Activated CD4-positive, CD25-positive, alpha-beta regulatory T cell treated with anti-CD3 and anti-CD28 coated beads, Interleukin-2, amount 50 U/mL, for 24 hours (primary cell): ENCODE results near the gene PMEPA1.
A peak's percentile ranks its signal among the peaks of the same experiment; 100 is the strongest.

Experiments used
- ATAC-seq, 2 donors: fragments of 150-1000 bp; cut with Tn5 transposase; one replicate each; pipeline ENCODE4 v1.10.0; 2021; ENCODE audit warnings: mild to moderate bottlenecking in 1 of 2, moderate library complexity in 1 of 2

Gene PMEPA1, protein sequence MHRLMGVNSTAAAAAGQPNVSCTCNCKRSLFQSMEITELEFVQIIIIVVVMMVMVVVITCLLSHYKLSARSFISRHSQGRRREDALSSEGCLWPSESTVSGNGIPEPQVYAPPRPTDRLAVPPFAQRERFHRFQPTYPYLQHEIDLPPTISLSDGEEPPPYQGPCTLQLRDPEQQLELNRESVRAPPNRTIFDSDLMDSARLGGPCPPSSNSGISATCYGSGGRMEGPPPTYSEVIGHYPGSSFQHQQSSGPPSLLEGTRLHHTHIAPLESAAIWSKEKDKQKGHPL

DNA sequence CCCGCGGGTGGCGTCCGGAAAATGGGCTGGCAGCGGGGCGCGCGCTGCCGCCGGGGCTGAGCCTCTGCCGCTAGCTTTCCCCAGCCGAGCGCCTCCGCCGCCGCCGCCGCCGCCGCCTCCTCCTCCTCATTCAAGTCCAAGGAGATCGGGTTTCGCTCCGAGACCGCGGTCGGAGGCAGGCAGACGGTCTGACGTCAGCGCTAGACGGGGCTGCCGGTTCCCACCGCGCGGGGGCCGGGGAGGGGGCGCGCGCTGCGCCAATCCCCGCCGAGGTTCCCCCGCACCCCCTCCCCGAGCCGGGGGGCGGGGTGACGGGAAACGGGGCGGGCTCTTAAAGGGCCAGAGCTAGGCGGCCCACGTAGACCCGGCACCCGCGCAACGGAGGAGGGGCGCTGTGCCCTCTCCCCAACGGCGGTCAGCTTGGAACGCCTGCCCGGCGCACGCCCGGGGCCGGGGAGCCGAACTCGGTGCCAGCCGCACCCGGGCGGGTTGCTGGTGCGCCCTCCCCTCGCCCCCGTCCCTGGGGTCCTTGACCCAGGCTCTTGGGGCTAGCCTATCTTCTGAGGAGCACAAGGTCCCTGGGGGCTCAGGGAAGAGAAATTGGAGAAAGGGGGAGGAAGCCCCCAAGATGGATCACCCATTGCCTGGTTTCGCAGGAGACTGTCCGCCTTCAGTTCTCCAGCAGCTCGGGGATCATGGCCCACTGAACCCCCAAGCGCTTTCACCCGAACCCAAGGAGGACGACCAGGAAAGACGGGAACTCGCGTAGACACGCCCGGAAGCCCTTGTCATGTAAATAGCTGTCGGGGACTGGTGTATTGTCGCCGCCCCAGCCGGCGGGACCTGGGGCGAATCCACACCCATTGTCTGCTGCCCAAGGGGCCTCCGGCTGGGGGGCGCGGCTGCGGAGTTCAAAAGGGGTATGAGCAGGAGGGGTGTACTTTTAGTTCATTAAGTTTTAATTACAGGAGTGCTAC, at the start of gene PMEPA1:
PMEPA1 (minus strand) TSS at position 193 of the 977 bp plus-strand sequence. CDS start 433 bp downstream, outside the sequence.
- ATAC-seq: peak; percentile 84 to 87

DNA sequence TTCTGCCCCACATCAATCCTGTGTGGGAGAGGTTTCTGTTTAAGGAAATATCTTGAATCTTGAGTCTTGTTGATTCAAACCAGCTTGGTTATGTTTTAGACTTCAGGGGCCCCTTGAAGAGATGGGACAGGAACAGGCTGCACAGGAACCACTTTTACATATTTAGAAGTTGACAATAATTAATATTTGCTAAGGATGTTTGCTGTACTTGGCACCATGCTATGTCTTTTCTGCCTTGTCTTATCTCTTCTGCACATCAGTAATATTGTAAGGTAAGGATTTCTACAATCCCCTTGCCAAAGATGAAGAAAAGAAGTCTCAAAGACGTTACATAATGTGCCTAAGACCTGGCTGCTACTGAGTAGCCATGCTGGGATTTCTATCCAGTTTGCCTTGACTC, 48.0 kb upstream of the PMEPA1 start:
- no peak for ATAC-seq

DNA sequence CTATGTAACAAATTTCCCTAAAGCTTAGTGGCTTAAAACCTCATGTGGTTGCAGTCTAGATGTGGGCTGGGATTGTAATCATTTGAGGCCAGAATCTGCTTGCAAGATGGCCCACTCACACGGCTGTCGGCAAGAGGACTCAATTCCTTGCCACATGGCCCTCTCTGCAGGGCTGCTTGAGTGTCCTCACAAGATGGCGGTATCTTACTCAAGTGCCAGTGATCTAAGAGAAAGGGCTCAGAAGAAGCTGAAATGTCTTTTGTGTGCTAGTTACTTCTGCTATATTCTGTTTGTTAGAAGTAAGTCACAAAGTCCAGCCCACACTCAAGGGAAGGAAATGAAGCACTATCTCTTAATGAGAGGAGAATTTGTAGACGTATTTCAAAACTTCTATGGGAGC, 47.1 kb upstream of the PMEPA1 start:
- ATAC-seq: no peak

DNA sequence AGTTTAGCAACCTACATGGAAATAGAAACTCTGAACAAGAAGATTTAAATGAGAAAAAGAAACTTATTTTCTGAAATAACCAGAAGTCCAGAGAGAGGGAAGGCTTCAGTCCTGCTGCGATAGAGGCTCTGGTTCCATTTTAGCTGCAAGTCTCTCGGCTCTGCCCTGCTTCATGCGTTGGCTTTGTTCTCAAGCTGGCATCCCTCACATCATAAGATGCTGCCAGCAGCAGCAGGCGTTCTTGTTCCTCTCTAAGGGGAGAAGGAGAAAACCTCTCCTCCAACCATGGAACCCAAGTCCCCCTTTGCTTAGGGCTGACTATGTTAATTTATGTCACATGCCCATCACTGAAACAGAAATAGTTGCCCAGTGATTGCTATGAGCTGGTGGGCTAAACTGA, 46.4 kb upstream of the PMEPA1 start:
- no peak for ATAC-seq

DNA sequence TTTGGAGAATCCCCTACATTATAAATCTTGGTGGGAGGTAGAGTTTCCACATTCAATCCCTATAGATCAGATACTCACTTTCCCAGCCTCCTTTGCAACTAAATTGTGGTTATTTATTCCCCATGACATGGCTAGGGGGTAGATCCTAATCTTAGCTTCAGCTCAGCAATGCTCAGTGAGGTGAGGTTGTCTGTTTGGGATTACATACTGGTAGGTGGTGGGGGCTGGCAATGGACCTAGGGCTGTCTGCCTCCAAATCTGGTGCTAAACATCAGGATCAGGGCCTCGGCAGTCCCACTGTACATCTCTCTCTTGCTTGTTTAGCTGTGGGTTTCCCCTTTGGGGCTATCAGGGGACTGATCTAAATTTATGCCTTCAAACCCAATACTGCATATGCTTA, 45.8 kb upstream of the PMEPA1 start:
- ATAC-seq: no peak

DNA sequence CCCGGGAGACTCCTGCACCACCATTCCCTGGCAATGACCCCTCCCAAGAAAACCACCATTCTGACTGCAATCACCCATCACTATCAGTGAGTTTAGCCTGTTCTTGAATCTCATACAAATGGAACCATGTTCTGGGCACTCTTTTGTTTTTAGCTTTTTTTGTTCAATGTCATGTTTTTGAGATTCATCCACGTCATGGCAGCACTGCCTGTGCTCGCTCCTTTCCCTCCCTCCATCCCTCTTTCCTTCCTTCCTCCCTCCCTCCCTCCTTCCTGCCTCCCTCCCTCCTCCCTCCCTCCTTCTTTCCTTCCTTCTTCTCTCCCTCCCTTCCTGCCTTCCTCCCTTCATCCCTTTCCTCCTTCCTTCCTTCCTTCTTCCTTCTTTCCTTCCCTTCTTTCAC, 44.4 kb upstream of the PMEPA1 start:
- no peak for ATAC-seq

DNA sequence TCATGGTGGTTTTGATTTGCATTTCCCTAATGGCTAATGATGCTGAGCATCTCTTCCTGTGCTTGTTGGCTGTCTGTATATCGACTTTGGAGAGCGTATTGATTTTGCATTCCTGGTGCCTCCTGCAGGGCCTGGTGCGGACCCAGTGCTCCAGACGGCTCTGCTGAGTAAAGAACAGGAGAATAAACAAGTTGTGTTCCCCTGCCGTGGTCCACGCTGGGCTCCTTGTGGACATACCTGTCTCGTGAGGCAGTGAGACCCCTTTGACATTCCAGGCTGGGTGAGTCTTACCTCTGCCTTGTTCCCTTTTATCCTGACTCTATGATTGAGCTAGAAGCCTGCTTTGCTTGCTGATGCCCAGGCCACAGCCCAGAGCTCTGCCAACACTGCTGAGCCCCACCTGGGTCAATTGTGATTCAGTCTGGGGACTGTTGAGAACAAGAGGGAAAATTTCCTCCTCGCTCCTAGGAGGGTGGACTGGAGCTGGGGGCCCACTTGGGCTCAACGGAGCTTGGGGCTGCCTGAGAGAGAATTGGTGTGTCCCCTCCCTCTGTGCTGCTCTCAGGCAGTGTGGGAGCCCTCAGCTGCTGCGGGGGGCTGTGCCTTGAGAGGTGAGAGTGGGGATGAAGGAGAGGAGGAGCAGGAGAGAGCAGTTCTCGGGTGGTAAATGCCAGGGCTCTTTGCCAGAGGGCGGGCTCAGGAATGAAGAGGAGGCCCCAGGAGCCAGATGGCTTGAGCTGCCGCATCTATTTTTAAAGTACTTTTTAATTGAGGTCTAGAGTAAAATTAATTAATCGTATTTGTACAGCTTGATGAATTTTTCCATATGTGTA, 43.7 kb upstream of the PMEPA1 start:
- ATAC-seq: no peak

DNA sequence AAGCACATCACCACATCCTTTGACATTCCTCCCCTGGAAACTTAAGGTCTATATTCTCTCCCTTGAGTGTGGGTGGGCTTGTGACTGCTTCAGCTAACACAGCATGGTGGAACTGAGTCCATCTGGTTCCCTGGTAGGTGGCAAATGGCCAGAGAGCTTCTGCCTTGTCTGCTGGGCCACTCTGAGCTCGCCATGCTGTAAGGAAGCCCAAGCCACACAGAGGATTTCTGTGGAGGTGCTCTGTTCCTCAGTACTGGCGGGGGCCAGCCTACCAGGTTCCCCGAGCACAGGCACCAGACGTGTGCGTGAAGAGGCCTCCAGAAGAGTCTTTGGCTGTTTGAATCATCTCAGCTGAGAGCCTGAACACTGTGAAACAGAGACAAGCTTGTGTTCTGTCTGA, 41.6 kb upstream of the PMEPA1 start:
- ATAC-seq: no peak

DNA sequence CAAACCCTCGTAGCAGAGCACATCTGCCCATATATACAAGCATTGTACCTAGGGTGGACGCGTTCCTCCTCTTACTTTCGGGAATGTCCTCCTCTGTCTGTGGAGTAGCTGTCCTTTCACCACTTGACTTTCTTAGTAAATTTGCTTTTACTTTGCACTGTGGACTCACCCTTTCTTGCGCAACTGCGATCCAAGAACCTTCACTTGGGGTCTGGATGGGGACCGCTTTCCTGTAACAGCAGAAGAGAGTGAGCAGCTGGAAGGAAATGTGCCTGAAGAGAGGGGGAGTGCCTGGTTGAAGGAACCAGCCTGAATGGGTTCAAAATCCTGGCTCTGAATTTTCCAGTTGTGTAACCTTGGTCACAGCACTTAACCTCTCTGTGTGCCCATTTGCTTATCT, 40.1 kb upstream of the PMEPA1 start:
- ATAC-seq: no peak

DNA sequence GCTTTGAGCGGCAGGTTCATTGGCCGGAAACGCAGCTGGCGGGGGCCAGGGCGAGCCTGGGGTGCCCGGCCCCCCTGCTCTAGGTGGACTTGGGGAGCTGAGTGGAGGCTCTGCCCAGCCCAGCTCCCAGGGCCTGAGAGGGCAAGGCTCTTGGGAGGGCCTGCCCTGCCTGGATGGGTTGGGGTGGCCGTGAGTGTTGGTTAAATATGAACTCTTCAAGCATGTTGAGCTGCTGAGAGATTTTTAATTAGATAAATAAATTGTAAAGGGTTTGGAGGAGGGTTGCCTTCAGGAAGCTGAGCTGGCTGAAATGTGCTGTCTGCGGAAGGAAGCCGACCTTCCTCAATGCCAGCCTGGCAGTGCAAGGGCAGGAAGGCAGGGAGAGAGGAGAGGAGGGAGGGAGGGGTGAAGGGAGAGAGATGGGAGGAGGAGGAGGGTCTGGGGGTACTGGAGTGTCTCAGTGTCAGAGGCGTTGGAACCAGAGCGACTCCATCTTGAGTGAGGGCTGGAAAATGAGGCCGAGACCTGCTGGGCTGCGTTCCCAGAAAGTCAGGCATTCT, 39.4 kb upstream of the PMEPA1 start:
- peak in 1 of 2 donors; percentile 29 for ATAC-seq

DNA sequence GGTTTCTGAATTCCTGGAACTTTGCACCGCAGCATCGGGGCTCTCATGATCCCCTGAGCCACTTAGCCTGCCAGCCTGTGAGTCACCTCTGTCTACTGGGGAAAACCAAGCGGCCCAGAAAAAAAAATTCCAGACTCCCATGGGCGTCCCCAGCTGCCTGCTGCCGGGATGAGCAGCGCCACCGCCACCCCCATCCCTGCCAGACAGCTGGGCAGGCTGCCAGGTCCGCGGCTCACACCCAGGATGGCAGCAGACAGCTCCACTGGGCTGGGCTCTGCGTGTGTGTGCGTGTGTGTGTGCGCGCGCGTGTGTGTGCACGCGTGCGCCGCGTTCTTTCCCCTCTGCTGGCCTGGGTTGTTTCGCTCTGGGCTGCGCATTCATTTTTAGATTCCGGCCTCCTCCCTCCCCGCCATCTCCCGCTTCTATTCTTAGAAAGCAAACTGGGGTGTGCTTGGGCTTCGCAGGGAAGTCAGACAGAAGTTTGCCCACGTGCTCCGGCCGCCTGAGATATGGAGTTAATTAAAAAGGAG, 38.9 kb upstream of the PMEPA1 start:
- ATAC-seq: peak; percentile 78 to 86

DNA sequence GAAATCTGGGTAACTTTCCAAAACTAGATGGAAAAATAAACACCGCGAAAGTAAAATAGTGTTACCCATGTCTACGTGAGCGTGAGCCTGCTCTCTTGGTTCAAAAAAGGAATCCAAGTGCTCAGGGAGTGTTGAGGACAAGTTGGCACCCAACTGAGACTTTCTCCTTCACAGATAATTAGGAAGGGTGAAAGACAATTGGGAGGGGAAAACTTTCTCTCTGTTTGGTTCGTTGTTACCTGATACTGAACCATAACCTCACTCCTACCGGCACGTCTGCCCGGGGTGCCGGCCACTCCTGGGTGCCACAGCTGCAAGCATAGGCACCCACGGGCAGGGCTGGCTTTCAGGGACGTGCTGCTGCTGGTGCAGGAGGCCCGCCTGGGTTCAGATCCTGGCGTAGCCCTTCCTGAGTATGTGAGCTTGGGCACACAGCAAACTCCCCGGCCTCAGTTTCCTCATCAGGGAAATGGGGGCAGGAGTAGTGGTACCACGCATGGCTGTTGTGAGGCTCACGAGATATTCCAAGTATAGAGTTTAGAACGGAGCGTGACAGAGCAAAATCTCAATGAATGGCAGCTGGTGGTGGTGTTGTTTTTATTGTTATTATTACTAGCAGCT, 38.2 kb upstream of the PMEPA1 start:
- ATAC-seq: no peak

DNA sequence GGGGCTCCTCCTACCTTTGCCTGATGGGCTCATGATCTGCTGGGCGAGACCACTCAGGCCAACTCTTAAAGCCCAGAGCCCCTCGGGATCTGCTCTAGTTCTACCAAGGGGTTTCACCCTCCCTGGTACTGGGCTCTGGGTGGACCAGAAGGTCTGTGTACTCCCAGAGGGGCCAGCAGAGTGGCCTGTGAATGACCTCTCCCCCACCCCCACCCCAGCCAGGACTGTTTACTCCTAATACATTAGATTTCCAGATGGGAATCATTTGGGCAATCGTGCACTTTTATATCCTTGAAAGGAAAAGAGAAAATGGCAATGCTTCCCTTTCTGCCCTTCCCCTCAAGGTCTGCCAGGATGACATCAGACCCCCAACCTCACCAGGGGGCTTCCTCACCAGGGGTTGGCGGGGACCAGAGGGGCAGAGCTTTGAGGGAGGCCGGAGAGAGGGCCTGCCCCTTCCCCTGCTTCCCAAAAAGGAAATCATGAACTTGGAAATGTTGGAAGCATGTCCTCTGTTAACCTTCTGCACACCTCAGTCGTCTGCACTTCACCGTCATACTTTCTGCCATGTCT, 37.1 kb upstream of the PMEPA1 start:
- ATAC-seq: no peak

DNA sequence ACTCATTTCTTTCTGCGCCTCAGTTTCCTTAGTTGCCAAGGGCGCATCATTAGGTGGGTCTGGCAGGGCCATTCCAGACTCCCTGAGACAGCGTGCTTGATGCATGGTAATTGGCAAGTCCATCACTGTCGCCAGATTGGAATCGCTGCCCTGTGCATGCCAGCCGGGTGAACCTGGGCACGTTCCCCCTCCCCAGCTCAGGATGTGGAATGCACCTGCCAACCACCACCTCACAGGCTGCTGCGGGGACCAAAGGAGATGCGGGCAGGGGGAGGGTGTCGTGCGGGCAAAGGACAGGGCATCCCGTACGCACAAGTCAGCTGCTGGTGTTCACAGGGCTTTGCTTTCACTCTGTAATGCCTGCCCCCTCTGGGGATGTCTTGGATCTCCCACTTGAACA, 36.4 kb upstream of the PMEPA1 start:
- ATAC-seq: no peak

DNA sequence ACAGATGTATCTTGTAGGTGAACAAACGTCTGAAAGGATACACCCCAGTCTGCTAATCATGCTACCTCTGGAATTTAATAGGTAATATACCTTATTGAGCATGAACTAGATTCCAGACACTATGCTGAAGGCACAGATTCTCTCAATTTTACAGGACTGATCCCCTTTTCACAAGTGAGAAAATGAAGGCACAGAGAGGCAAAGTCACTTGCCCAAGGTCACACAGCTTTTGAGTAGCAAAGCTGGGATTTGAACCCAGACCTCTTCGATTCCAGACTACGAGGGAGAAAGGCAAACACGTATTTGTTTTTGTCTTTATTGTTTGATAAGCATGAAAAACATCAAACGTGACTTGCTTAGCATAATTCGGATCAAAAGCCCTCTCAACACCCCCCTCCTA, 34.4 kb upstream of the PMEPA1 start:
- no peak for ATAC-seq

DNA sequence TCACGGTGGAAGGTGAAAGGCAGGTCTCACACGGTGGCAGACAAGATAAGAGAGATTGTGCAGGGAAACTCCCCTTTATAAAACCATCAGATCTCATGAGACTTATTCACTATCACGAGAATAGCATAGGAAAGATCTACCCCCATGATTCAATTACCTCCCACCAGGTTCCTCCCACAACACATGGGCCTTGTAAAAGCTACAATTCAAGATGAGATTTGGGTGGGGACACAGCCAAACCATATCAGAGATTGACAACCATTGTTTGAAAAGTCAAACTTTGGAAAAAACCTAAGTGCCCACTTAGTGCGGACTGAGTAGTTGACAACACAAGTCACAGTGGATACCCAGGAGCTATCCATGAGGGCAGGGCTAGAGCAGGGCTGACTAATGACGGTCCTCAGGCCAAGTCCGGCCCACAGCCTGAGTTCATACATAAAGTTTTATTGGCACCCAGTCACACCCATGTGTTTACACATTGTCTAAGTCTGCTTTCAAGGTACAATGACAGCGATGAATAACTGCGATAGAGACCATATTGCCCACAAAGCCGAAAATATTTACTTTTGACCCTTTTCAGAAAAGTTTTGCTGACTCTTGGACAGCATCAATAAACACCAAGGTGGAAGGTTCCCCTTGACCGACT, 33.8 kb upstream of the PMEPA1 start:
- ATAC-seq: no peak

DNA sequence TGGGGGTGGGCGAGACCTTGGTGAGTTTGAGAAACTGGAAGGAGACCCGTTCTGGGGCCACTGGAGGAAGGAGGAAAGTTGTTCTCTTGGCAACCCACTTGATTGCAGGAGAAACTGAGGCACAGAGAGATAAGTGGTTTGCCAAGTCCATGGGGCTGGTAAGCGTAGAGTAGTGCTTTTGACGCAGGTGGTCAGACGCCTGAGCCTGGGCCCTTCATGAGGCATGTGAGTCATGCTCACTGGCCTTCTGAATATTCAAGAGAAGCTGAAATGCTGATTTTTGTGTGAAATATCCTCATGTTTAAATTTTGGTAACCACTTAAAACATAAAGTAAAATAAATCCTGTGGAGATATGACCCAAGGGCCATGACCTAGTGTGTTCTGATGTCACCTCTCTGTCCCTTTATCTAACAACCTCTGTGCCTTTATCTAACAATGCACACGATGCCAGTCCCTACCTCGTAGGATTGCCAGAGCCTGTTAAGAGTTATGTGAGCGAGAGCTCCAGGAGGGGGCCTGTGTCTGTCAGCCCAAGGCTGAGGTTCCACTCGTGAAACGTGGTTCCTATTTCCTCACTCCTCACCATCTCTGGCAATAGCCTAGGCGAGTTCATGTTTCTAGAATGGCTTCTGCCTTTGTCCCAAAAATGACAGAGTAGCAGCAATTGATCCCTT, 32.8 kb upstream of the PMEPA1 start:
- ATAC-seq: no peak

DNA sequence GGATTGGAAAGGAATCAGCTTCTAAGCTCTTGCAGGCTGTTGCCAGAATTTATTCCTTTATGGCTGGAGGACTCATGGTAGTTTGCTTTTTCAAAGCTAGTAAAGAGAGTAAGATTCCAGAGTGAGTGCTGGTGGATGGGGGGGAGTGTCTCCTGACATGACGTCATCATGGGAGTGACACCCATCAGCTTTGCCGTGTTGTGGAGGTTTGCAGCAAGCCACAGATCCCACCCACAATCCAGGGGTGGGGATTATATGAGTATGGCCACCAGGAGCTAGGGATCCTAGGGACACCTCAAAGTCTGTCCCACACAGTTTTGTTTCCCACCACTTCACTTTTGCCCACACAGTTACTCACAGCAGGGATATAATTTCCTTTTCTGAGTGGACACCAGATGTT, 28.7 kb upstream of the PMEPA1 start:
- no peak for ATAC-seq

DNA sequence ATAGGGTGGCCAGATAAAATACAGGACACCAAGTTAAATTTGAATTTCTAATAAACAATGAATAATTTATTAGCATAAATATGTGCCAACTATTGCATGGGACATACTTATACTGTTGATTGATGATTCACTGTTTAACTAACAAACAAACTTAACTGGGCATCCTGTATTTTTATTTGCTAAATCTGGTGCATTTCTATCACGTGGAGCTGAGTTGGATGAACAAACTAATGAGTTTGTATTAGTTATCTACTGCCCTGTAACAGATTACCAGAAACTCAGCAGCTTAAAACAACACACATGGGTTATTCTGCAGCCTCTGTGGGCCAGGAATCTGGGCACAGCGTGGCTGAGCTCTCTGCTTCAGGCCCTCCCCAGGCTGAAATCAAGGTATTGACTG, 28.2 kb upstream of the PMEPA1 start:
- ATAC-seq: no peak

DNA sequence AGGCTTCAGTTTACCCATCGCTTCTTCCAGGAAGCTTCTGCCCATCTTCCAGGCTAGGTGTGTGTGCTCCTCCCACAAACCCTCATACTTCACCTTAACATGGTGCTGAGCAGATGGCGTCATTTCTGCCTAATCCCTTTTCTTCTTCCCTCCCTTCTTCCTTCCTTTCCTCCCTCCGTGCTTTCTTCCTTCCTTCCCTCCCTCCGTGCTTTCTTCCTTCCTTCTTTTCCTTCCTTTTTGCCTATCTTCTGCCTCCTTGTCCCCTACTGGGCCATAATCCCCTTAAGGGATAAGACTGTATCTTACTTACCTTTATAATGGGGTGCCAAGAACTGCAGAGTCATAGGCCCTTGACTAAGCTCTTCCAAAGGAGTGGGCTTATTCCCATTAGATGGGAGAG, 27.5 kb upstream of the PMEPA1 start:
- ATAC-seq: no peak
